ENCODE results near the gene FAM217B.
A peak's percentile ranks its signal among the peaks of the same experiment; 100 is the strongest.

The FAM217B gene

GRCh38 chr20:59983076-59983475, 42.9 kb downstream of the FAM217B start:
- DNase-seq = no peak

GRCh38 chr20:59984541-59984940, 44.4 kb downstream of the FAM217B start:
- DNase-seq = peak; percentile 82

- DNase-seq = no peak
These were observed 45.0 kb downstream of the FAM217B start for GRCh38 chr20:59985164-59985563.

GRCh38 chr20:59985864-59986263, 45.7 kb downstream of the FAM217B start:
- DNase-seq = peak; percentile 43

- DNase-seq = no peak
These were observed 46.9 kb downstream of the FAM217B start for GRCh38 chr20:59987135-59987534.

GRCh38 chr20:59988141-59988540, 48.0 kb downstream of the FAM217B start:
- DNase-seq = no peak

GRCh38 chr20:59992526-59993084, 52.4 kb downstream of the FAM217B start:
- peak; percentile 41 for DNase-seq

GRCh38 chr20:59993736-59994430, 53.7 kb downstream of the FAM217B start:
- DNase-seq = no peak

GRCh38 chr20:59994697-59995122, 54.5 kb downstream of the FAM217B start:
- DNase-seq = no peak

- no peak for DNase-seq
These were observed 55.9 kb downstream of the FAM217B start for GRCh38 chr20:59996108-59996507.

GRCh38 chr20:59997896-59998295, 57.7 kb downstream of the FAM217B start:
- DNase-seq = no peak

Measured in MV-4-11 (cell line).